Right cardiac atrium (tissue), 5 donors: Measurements from ENCODE around the gene CD300LB. TPM values are rescaled to one million over a fixed set of nuclear protein-coding genes. Genes with fewer than 3 reads are reported as not detected.
A peak's percentile ranks its signal among the peaks of the same experiment; 100 is the strongest.
"Not testable (repeated sequence)": the region's sequence is repeated elsewhere in the genome, so short reads cannot be mapped to it uniquely, and the experiment has no call there.

Experiments used
- ATAC-seq, 2 donors: fragments of 200-7000 bp; cut with Tn5 transposase; one replicate each; pipeline versions ENCODE4 v1.8.0 to v1.9.1; 2020; ENCODE audit warnings: moderate library complexity in 2 of 2, mild to moderate bottlenecking in 1 of 2
- DNase-seq, 3 donors: peaks; one replicate each; pipeline ENCODE4 v3.0.0-alpha.2; 2020
- H3K27ac ChIP-seq: one replicate; pipeline ENCODE4 v1.5.1; 2013; ENCODE audit warnings: mild to moderate bottlenecking, low read length, control low read depth, moderate library complexity
- H3K27me3 ChIP-seq: one replicate; pipeline ENCODE4 v1.6.1; 2013; ENCODE audit not compliant: control insufficient read depth, insufficient read depth
- H3K4me1 ChIP-seq: one replicate; pipeline ENCODE4 v1.6.1; 2013; ENCODE audit warnings: low read length; ENCODE audit not compliant: control insufficient read depth, insufficient read depth
- H3K4me3 ChIP-seq: one replicate; pipeline ENCODE4 v1.5.1; 2013; ENCODE audit warnings: low read length, control low read depth
- H3K9me3 ChIP-seq: one replicate; pipeline ENCODE4 v1.6.1; 2013; ENCODE audit warnings: low read length; ENCODE audit not compliant: control insufficient read depth
- WGBS: extraction: QIAGEN DNeasy Blood & Tissue Kit; methylation state at CpG from one replicate; pipeline ENCODE4 v1.1.7; 2013; 5-methylcytosine and 5-hydroxymethylcytosine counted together
- intact Hi-C, 4 donors: fragments of 100-400 bp; cut with DNase I; formaldehyde crosslinking; loops; one replicate each; pipeline versions ENCODE4 v1.11.0 to v1.14.0; 2022 to 2023
- polyA plus RNA-seq: library from polyadenylated mRNA; stranded (reverse); fragments of 200-250 nt; gene quantifications from one replicate; pipeline ENCODE4 v1.2.3, GENCODE V29; 2013
- total RNA-seq, 4 donors: library from RNA; stranded (reverse); fragmentation: NEBNext Ultra II Directional; extraction: Animal tissue kit (Norgen Biotek cat#: 25700); gene quantifications; one replicate each; pipeline ENCODE4 v1.2.1, GENCODE V29; 2021
- donor health status: healthy with polysubstance abuse.
- donor health status: DM: no; HTN: yes; CAD: no.
- donor health status: DM: no; HTN: no; CAD: no.
- donor health status: DM: no; HTN: yes; CAD: no; lungs with severe emphysema.
- donor health status: DM: yes; HTN: yes; CAD: no.

The CD300LB gene
- total and polyA plus RNA-seq, 5 donors, result 0.09 TPM; not detected in 3

GRCh38 chr17:74513987-74514631, 17.2 kb downstream of the CD300LB start:
- Histone ChIP-seq H3K4me3 (no peak overlapping the region), H3K4me1 (peaks cover 3% of the 10 kb centered on the region), H3K27me3 (no peaks in the 10 kb centered on the region), H3K27ac (no peak overlapping the region), H3K9me3 (no peaks in the 10 kb centered on the region)
- WGBS, result 29% methylated on average over 3 of the region's 3 CpGs
- DNase-seq, result no peak
- intact Hi-C loops, result no loop called here
- no peak for ATAC-seq

GRCh38 chr17:74512624-74513091, 18.6 kb downstream of the CD300LB start:
- Histone ChIP-seq H3K27ac (no peak overlapping the region), H3K4me1 (peaks cover 3% of the 10 kb centered on the region), H3K27me3 (no peaks in the 10 kb centered on the region), H3K9me3 (no peaks in the 10 kb centered on the region), H3K4me3 (no peak overlapping the region)
- 48% methylated on average over 7 of the region's 7 CpGs for WGBS
- DNase-seq (no peak), ATAC-seq (peak; percentile 19 to 29)
- intact Hi-C loops, result no loop called here

- intact Hi-C loops, result no loop called here
- ATAC-seq, result peak; percentile 62 to 83
Observed at GRCh38 chr17:74512036-74512435, 19.2 kb downstream of the CD300LB start.

GRCh38 chr17:74508156-74508555, 23.1 kb downstream of the CD300LB start:
- intact Hi-C loops, result no loop called here
- ATAC-seq, result no peak
- no peak overlapping the region for H3K27ac ChIP-seq

More at GRCh38 chr17:74512036-74512435, 19.2 kb downstream of the CD300LB start:
- Histone ChIP-seq H3K27me3 (no peaks in the 10 kb centered on the region), H3K9me3 (no peaks in the 10 kb centered on the region), H3K27ac (no peak overlapping the region), H3K4me3 (no peak overlapping the region), H3K4me1 (peaks cover 3% of the 10 kb centered on the region)
- peak; percentile 54 to 77 (median 76) for DNase-seq
- WGBS, result 58% methylated on average over 2 of the region's 2 CpGs

GRCh38 chr17:74503949-74504348, 27.3 kb downstream of the CD300LB start:
- not testable (repeated sequence) for ATAC-seq, H3K27me3 ChIP-seq
- WGBS, result 65% methylated on average over 5 of the region's 5 CpGs

More at GRCh38 chr17:74508156-74508555, 23.1 kb downstream of the CD300LB start:
- no peak for DNase-seq
- Histone ChIP-seq H3K27me3 (no peaks in the 10 kb centered on the region), H3K9me3 (no peaks in the 10 kb centered on the region), H3K4me3 (no peak overlapping the region), H3K4me1 (peaks cover 3% of the 10 kb centered on the region)

GRCh38 chr17:74502861-74503260, 28.4 kb downstream of the CD300LB start:
- Histone ChIP-seq H3K27ac (no peak overlapping the region), H3K27me3 (no peaks in the 10 kb centered on the region), H3K4me1 (no peaks in the 10 kb centered on the region), H3K9me3 (no peaks in the 10 kb centered on the region), H3K4me3 (no peak overlapping the region)
- DNase-seq, result no peak
- no peak for ATAC-seq
- intact Hi-C loops, result no loop called here
- WGBS, result 70% methylated on average over 6 of the region's 6 CpGs

More at GRCh38 chr17:74503949-74504348, 27.3 kb downstream of the CD300LB start:
- H3K4me1 ChIP-seq, intact Hi-C loops, H3K9me3 ChIP-seq, H3K27ac ChIP-seq, H3K4me3 ChIP-seq: not testable (repeated sequence)
- DNase-seq, result peak in 2 of 3 donors; percentile 51 to 67

GRCh38 chr17:74499992-74500391, 31.3 kb downstream of the CD300LB start:
- Histone ChIP-seq H3K4me1 (no peaks in the 10 kb centered on the region), H3K9me3 (no peaks in the 10 kb centered on the region), H3K27me3 (no peaks in the 10 kb centered on the region), H3K27ac (no peak overlapping the region), H3K4me3 (no peak overlapping the region)
- intact Hi-C loops, result no loop called here
- no peak for DNase-seq
- ATAC-seq, result no peak
- WGBS, result 80% methylated on average over 3 of the region's 3 CpGs

GRCh38 chr17:74497471-74497870, 33.8 kb downstream of the CD300LB start:
- WGBS, result 62% methylated on average over 5 of the region's 5 CpGs
- no peaks in the 10 kb centered on the region for H3K27me3 ChIP-seq
- intact Hi-C loops, result no loop called here
- no peak overlapping the region for H3K27ac ChIP-seq
- no peak overlapping the region for H3K4me3 ChIP-seq
- ATAC-seq, result no peak
- H3K9me3 ChIP-seq, result no peaks in the 10 kb centered on the region
- no peaks in the 10 kb centered on the region for H3K4me1 ChIP-seq
- no peak for DNase-seq

GRCh38 chr17:74493331-74493833, 37.9 kb downstream of the CD300LB start:
- DNase-seq (peak; percentile 61 to 82 (median 77)), ATAC-seq (peak; percentile 79 to 82)
- intact Hi-C loops, result loop anchor here in 1 of 4 donors (2.0 kb wide), 1 partner anchor 125 kb away; no protein-coding TSS in a partner anchor
- Histone ChIP-seq H3K9me3 (no peaks in the 10 kb centered on the region), H3K4me3 (no peak overlapping the region), H3K4me1 (no peaks in the 10 kb centered on the region), H3K27me3 (no peaks in the 10 kb centered on the region), H3K27ac (no peak overlapping the region)
- WGBS, result 35% methylated on average over 11 of the region's 11 CpGs

- H3K27ac ChIP-seq, result no peak overlapping the region
- WGBS, result 86% methylated on average over 7 of the region's 7 CpGs
- no peaks in the 10 kb centered on the region for H3K4me1 ChIP-seq
- DNase-seq, result no peak
- ATAC-seq, result no peak
- no peak overlapping the region for H3K4me3 ChIP-seq
- H3K27me3 ChIP-seq, result no peaks in the 10 kb centered on the region
- intact Hi-C loops, result loop anchor here in 1 of 4 donors (2.0 kb wide), 1 partner anchor 123 kb away; no protein-coding TSS in a partner anchor
- H3K9me3 ChIP-seq, result no peaks in the 10 kb centered on the region
Observed at GRCh38 chr17:74491626-74492025, 39.6 kb downstream of the CD300LB start.

- Histone ChIP-seq H3K4me1 (no peaks in the 10 kb centered on the region), H3K9me3 (no peaks in the 10 kb centered on the region), H3K27me3 (no peaks in the 10 kb centered on the region), H3K27ac (no peak overlapping the region), H3K4me3 (no peak overlapping the region)
- intact Hi-C loops, result no loop called here
- DNase-seq (no peak), ATAC-seq (no peak)
- WGBS, result 68% methylated on average over 9 of the region's 9 CpGs
Observed at GRCh38 chr17:74490716-74491115, 40.6 kb downstream of the CD300LB start.
